ENCODE data around the gene GFRA1. TPM values are rescaled to one million over a fixed set of nuclear protein-coding genes. Genes with fewer than 3 reads are reported as not detected.

GFRA1 gene
- total RNA-seq, 1 donor from 2014 or later = 4.2 TPM

DNA sequence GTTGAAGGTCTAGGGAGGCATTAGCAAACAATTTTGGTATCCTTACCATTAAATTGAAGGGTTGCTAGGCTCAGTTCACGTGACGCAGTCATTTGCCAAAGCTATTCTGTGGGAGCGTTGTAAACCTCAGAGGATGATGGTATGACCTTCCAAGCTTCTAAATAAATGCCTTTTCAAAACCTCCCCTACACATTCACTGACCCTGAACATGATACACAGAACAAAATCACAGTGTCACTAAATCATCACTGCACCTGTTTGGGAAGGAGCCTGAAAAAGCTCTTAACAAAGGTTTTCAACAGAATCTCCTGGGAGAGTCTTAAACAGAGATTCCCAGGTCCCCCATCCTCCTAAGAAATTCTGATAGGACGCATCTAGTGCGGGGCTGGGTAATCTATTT is 38.0 kb upstream of the GFRA1 start:
- TF ChIP-seq, protein P1, sequence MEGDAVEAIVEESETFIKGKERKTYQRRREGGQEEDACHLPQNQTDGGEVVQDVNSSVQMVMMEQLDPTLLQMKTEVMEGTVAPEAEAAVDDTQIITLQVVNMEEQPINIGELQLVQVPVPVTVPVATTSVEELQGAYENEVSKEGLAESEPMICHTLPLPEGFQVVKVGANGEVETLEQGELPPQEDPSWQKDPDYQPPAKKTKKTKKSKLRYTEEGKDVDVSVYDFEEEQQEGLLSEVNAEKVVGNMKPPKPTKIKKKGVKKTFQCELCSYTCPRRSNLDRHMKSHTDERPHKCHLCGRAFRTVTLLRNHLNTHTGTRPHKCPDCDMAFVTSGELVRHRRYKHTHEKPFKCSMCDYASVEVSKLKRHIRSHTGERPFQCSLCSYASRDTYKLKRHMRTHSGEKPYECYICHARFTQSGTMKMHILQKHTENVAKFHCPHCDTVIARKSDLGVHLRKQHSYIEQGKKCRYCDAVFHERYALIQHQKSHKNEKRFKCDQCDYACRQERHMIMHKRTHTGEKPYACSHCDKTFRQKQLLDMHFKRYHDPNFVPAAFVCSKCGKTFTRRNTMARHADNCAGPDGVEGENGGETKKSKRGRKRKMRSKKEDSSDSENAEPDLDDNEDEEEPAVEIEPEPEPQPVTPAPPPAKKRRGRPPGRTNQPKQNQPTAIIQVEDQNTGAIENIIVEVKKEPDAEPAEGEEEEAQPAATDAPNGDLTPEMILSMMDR (IDR thresholded peaks at IDR 0.05; ENCODE audit: unreplicated experiment) = no peak
- Mint-ChIP-seq H3K27me3 (ENCODE audit: unreplicated experiment) (peaks cover 2% of the 10 kb centered on the region), H3K9me3 (ENCODE audit: unreplicated experiment) (no peaks in the 10 kb centered on the region), H3K4me3 (ENCODE audit: unreplicated experiment) (no peak overlapping the region), H3K36me3 (ENCODE audit: low read depth, unreplicated experiment) (no peaks in the 10 kb centered on the region), H3K4me1 (ENCODE audit: unreplicated experiment) (no peaks in the 10 kb centered on the region), H3K27ac (ENCODE audit: unreplicated experiment) (no peak overlapping the region)
- no peak for DNase-seq (ENCODE audit: low spot score)

DNA sequence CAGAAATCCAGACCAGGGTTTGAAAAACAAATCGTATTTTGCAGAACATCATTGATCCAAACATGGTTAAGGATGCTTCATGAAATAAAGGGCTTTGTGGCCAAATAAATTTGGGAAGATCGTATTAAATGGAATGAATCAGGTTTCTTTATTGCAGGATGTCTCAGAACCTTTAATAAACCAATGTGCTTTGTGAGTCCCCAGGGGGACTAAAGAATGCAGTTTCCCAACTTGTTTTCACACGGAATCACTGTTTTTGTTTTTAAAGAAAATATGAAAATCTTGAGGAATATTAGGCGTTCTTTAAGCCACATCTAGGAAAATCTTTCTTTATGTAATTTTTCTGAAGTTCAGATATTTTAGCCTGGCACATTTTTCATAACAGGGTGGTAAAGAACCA is 34.4 kb upstream of the GFRA1 start:
- no peak for DNase-seq (ENCODE audit: low spot score)
- Mint-ChIP-seq H3K9me3 (ENCODE audit: unreplicated experiment) (no peaks in the 10 kb centered on the region), H3K4me1 (ENCODE audit: unreplicated experiment) (no peaks in the 10 kb centered on the region), H3K36me3 (ENCODE audit: low read depth, unreplicated experiment) (no peaks in the 10 kb centered on the region), H3K27ac (ENCODE audit: unreplicated experiment) (no peak overlapping the region), H3K27me3 (ENCODE audit: unreplicated experiment) (no peaks in the 10 kb centered on the region), H3K4me3 (ENCODE audit: unreplicated experiment) (no peak overlapping the region)
- TF ChIP-seq, protein P1 (IDR thresholded peaks at IDR 0.05; ENCODE audit: unreplicated experiment) = no peak

GRCh38 chr10:116306847-116307246 is 33.8 kb upstream of the GFRA1 start:
- H3K27me3 Mint-ChIP-seq (ENCODE audit: unreplicated experiment) = no peaks in the 10 kb centered on the region
- H3K27ac Mint-ChIP-seq (ENCODE audit: unreplicated experiment) = no peak overlapping the region
- no peaks in the 10 kb centered on the region for H3K9me3 Mint-ChIP-seq (ENCODE audit: unreplicated experiment)
- TF ChIP-seq, protein P1 (IDR thresholded peaks at IDR 0.05; ENCODE audit: unreplicated experiment) = no peak
- no peaks in the 10 kb centered on the region for H3K4me1 Mint-ChIP-seq (ENCODE audit: unreplicated experiment)
- DNase-seq (ENCODE audit: low spot score) = no peak
- H3K4me3 Mint-ChIP-seq (ENCODE audit: unreplicated experiment) = no peak overlapping the region
- no peaks in the 10 kb centered on the region for H3K36me3 Mint-ChIP-seq (ENCODE audit: low read depth, unreplicated experiment)

DNA sequence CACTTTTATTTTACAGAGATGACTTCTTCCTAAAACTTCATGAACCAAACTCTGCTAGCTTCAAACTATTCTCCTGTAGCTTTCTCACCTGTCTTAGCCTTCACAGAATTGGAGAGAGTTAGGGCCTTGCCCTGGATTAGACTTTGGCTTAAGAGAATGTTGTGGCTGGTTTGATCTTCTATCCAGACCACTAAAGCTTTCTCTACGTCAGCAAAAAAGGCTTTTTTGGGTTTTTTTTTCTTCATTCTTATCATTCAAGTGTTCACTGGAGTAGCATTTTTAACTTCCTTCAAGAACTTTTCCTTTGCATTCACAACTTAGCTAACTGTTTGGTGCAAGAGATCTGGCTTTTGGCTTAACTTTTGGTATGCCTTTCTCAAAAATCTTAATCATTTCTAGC is 31.9 kb upstream of the GFRA1 start:
- Mint-ChIP-seq H3K9me3 (ENCODE audit: unreplicated experiment) (no peaks in the 10 kb centered on the region), H3K4me3 (ENCODE audit: unreplicated experiment) (no peak overlapping the region), H3K36me3 (ENCODE audit: low read depth, unreplicated experiment) (no peaks in the 10 kb centered on the region), H3K4me1 (ENCODE audit: unreplicated experiment) (peaks cover 2% of the 10 kb centered on the region), H3K27me3 (ENCODE audit: unreplicated experiment) (no peaks in the 10 kb centered on the region), H3K27ac (ENCODE audit: unreplicated experiment) (no peak overlapping the region)
- DNase-seq (ENCODE audit: low spot score) = no peak
- TF ChIP-seq, protein P1 (IDR thresholded peaks at IDR 0.05; ENCODE audit: unreplicated experiment) = no peak

DNA sequence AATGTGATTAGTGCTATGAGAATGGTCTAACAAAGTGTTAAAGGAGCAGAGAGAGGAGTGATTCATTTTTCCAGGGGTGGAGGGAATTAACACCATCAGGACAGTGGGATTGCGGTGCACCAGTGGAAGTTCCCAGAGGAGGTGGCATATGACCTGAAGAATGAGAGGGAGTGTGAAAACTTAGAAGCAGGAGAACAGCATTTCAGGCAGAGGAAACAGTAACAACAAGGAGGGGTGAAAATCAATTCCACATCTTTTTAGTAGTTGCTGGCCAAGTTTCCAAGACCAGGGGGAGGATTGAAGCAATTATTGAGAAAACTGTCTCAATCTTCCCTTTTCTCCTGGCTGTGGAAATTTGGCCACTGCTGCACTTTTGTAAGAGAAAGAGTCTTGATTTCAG is 27.5 kb upstream of the GFRA1 start:
- no peaks in the 10 kb centered on the region for H3K36me3 Mint-ChIP-seq (ENCODE audit: low read depth, unreplicated experiment)

More for the DNA sequence above, 27.5 kb upstream of the GFRA1 start:
- no peak overlapping the region for H3K4me3 Mint-ChIP-seq (ENCODE audit: unreplicated experiment)
- H3K27me3 Mint-ChIP-seq (ENCODE audit: unreplicated experiment) = no peaks in the 10 kb centered on the region
- DNase-seq (ENCODE audit: low spot score) = no peak
- TF ChIP-seq, protein P1 (IDR thresholded peaks at IDR 0.05; ENCODE audit: unreplicated experiment) = no peak
- no peaks in the 10 kb centered on the region for H3K9me3 Mint-ChIP-seq (ENCODE audit: unreplicated experiment)
- H3K27ac Mint-ChIP-seq (ENCODE audit: unreplicated experiment) = no peak overlapping the region
- peaks cover 2% of the 10 kb centered on the region for H3K4me1 Mint-ChIP-seq (ENCODE audit: unreplicated experiment)

Measured in endothelial cell (in vitro differentiated cells).